A172 (cell line): Measurements from ENCODE around the gene NECTIN4. TPM values are rescaled to one million over a fixed set of nuclear protein-coding genes. Genes with fewer than 3 reads are reported as not detected.
"Not testable (repeated sequence)": the region's sequence is repeated elsewhere in the genome, so short reads cannot be mapped to it uniquely, and the experiment has no call there.

ENCODE experiments used
- DNase-seq: peaks from one replicate; pipeline ENCODE4 v3.0.0-alpha.2; 2015; ENCODE audit warnings: low spot score
- total RNA-seq: library from RNA; depleted of rRNA; stranded (reverse); fragments of >200 nt; shearing (Covaris generic); gene quantifications from 2 replicates; pipeline ENCODE4 v1.2.3, GENCODE V29; 2014; rRNA removed

NECTIN4 gene
- total RNA-seq, 1 experiment from 2014 or later, result 2.2 TPM

- not testable (repeated sequence) for DNase-seq
Observed at GRCh38 chr1:161026954-161027353, 62.4 kb downstream of the NECTIN4 start.

GRCh38 chr1:161022432-161022831 is 66.9 kb downstream of the NECTIN4 start:
- DNase-seq, result not testable (repeated sequence)

GRCh38 chr1:161021970-161022353 is 67.4 kb downstream of the NECTIN4 start:
- DNase-seq, result no peak

- peak; percentile 85 for DNase-seq
Observed at GRCh38 chr1:161021165-161021969, 68.0 kb downstream of the NECTIN4 start.

Other genes with a start within 250 kb of the NECTIN4 start
- not detected in 2 replicates for gene CD244, start 226.7 kb downstream of the NECTIN4 start, total RNA-seq
- gene ITLN1, start 204.4 kb downstream of the NECTIN4 start, total RNA-seq, result not detected in 2 replicates
- gene ITLN2, start 134.7 kb downstream of the NECTIN4 start, total RNA-seq, result not detected in 2 replicates
- gene F11R, start 68.4 kb downstream of the NECTIN4 start, total RNA-seq, result 7.3 and 9.2 TPM in 2 replicates
- not detected in 2 replicates for gene TSTD1, start 50.6 kb downstream of the NECTIN4 start, total RNA-seq
- gene USF1, start 43.6 kb downstream of the NECTIN4 start, total RNA-seq, result 79.9 and 107 TPM in 2 replicates
- 0.07 and 0.38 TPM in 2 replicates for gene ARHGAP30, start 19.7 kb downstream of the NECTIN4 start, total RNA-seq
- 3.8 and 4.0 TPM in 2 replicates for gene KLHDC9, start 8.8 kb upstream of the NECTIN4 start, total RNA-seq
- gene PFDN2, start 28.5 kb upstream of the NECTIN4 start, total RNA-seq, result 197 and 218 TPM in 2 replicates
- 26.8 and 27.8 TPM in 2 replicates for gene NIT1, start 28.5 kb upstream of the NECTIN4 start, total RNA-seq
- 37.8 and 40.1 TPM in 2 replicates for gene DEDD, start 43.1 kb upstream of the NECTIN4 start, total RNA-seq
- 95.7 and 128 TPM in 2 replicates for gene UFC1, start 64.4 kb upstream of the NECTIN4 start, total RNA-seq
- gene USP21, start 69.9 kb upstream of the NECTIN4 start, total RNA-seq, result 5.2 and 5.7 TPM in 2 replicates
- 37.1 and 39.9 TPM in 2 replicates for gene PPOX, start 76.9 kb upstream of the NECTIN4 start, total RNA-seq
- gene B4GALT3, start 87.9 kb upstream of the NECTIN4 start, total RNA-seq, result 59.5 and 61.1 TPM in 2 replicates
- gene ADAMTS4, start 109.5 kb upstream of the NECTIN4 start, total RNA-seq, result not detected in 2 replicates
- 179 and 197 TPM in 2 replicates for gene NDUFS2, start 112.8 kb upstream of the NECTIN4 start, total RNA-seq
- not detected in 2 replicates for gene FCER1G, start 125.7 kb upstream of the NECTIN4 start, total RNA-seq
- gene APOA2, start 134.1 kb upstream of the NECTIN4 start, total RNA-seq, result not detected in 2 replicates
- 16.1 and 16.8 TPM in 2 replicates for gene TOMM40L, start 136.5 kb upstream of the NECTIN4 start, total RNA-seq
- gene NR1I3, start 148.6 kb upstream of the NECTIN4 start, total RNA-seq, result 0.50 TPM in 1 of 2 replicates, not detected in the other
- not detected in 2 replicates for gene PCP4L1, start 169.2 kb upstream of the NECTIN4 start, total RNA-seq
- gene MPZ, start 220.4 kb upstream of the NECTIN4 start, total RNA-seq, result 0.21 and 4.8 TPM in 2 replicates
- 32.8 and 48.8 TPM in 2 replicates for gene SDHC, start 224.8 kb upstream of the NECTIN4 start, total RNA-seq